SK-MEL-5 (cell line): ENCODE results near the gene ZAR1. TPM values are rescaled to one million over a fixed set of nuclear protein-coding genes. Genes with fewer than 3 reads are reported as not detected.
A peak's percentile ranks its signal among the peaks of the same experiment; 100 is the strongest.
"Not testable (repeated sequence)": the region's sequence is repeated elsewhere in the genome, so short reads cannot be mapped to it uniquely, and the experiment has no call there.

Experiments
- DNase-seq: peaks from one replicate; pipeline ENCODE4 v3.0.0-alpha.2; 2016; ENCODE audit warnings: low read depth, low spot score
- in situ Hi-C: cut with HindIII; loops from 2 replicates; pipeline ENCODE4 v1.10.0; 2016; ENCODE audit warnings: low sequenced_read_pairs, high pct_unique_total_duplicates, low pct_unique_long_range_greater_than_20kb
- polyA plus RNA-seq, 2 experiments: library from polyadenylated mRNA; depleted of rRNA; stranded (reverse); fragments of >200 nt; gene quantifications; 2 replicates each; pipeline ENCODE4 v1.2.3, GENCODE V29; 2015
- total RNA-seq: library from RNA; depleted of rRNA; stranded (reverse); fragments of >200 nt; shearing (Covaris generic); gene quantifications from 2 replicates; pipeline ENCODE4 v1.2.3, GENCODE V29; 2014; rRNA removed

ZAR1 gene
- not detected in 2 replicates for total RNA-seq
- polyA plus RNA-seq (2015; cell fraction: cytosol; rRNA removed): not detected in 2 replicates
- not detected in 2 replicates for polyA plus RNA-seq (2015; cell fraction: nucleus; rRNA removed)

GRCh38 chr4:48490012-48490679 is at the start of gene ZAR1:
Gene ZAR1 (plus strand): TSS chr4:48490252. CDS start chr4:48490292, 40 bp downstream.
- no peak for DNase-seq
- in situ Hi-C loops: no loop called here

DNA sequence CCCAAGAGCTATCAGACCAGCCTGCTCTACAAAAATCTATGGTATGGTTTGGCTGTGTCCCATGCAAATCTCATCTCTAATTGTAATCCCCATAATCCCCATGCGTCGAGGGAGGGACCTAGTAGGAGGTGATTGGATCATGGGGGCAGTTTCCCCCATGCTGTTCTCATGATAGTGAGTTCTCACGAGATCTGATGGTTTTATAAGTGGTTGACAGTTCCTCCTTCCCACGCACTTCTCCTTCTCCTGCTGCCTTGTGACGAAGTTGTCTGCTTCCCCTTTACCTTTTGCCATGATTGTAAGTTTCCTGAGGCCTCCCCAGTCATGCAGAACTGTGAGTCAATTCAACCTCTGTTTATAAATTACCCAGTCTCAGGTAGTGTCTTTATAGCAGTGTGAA is 49.1 kb upstream of the ZAR1 start:
- DNase-seq, in situ Hi-C loops: not testable (repeated sequence)

DNA sequence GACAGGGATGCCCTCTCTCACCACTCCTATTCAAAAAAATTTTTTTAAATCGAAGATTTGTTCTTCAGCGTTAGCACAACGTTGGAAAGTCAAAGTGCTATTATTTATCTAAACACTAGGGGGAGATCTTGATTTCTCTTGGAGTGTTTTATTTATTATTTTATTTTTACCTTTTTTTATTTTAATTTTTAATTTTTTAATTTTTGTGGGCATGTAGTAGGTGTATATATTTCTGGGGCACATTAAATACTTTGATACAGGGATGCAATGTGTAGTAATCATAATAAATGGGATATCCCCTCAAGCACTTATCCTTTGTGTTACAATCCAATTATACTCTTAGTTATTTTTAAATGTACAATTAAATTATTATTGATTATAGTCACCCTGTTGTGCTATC is 44.3 kb upstream of the ZAR1 start:
- in situ Hi-C loops: no loop called here
- DNase-seq: peak; percentile 39

DNA sequence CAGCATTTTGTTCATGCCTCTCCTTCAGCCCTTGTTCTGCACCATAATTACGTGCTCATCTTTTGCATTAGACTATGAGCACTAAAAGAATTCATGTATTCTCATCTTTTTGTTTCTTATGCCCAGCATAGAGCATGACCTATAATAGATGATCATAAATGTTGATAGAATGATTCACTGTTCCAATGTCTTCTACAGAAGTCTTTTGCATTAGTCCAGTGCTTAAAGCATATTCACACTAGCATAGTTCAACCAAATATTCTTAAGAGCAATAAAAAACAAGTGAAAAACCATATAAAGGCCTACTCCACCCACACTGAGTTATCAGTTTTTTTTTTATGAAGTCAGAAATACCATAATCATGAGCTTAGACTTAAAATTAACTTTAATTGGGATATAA is 43.4 kb upstream of the ZAR1 start:
- DNase-seq: no peak
- in situ Hi-C loops: no loop called here

GRCh38 chr4:48449151-48449550 is 40.9 kb upstream of the ZAR1 start:
- no peak for DNase-seq
- in situ Hi-C loops: no loop called here

DNA sequence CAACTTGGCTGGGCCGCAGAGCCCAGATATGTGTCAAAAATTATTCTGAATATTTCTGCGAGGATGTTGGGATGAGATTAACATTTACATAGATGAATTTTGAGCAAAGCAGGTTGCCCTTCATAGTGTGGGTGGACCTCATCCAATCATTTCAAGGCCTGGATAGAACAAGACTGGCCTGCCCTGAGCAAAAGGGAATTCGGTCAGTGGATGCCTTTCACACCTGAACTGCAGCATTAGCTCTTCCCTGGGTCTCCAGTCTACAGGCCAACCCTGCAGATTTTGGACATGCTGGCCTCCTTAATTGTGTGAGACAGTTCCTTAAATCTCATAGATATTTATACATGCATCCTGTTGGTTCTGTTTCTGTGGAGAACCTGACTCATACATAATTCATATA is 39.3 kb upstream of the ZAR1 start:
- in situ Hi-C loops: no loop called here
- DNase-seq: no peak

- DNase-seq, in situ Hi-C loops: not testable (repeated sequence)
Measured at GRCh38 chr4:48451656-48452055, 38.4 kb upstream of the ZAR1 start.

GRCh38 chr4:48454591-48454990 is 35.5 kb upstream of the ZAR1 start:
- in situ Hi-C loops: no loop called here
- DNase-seq: no peak

- in situ Hi-C loops: no loop called here
Measured at GRCh38 chr4:48461000-48461399, 29.1 kb upstream of the ZAR1 start.

DNA sequence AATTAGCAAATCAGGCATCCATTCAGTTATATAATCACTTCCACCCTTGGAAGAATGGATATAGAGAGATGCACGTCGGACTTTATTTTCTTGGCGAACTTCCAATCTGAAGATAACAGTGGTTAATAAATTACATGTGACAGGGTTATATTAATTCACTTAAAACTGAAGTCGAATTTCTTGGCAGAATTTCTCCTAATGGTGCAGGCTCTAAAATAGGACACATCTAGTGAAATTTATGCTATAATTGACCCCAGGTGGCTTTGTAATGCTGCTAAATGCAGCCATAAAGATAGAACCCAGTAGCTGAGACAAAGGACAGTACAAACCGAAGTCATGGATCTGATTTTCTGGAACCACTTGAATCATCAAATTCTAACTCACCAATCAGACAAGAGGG is 27.7 kb upstream of the ZAR1 start:
- DNase-seq: no peak
- in situ Hi-C loops: no loop called here

More at GRCh38 chr4:48461000-48461399, 29.1 kb upstream of the ZAR1 start:
- DNase-seq: no peak

DNA sequence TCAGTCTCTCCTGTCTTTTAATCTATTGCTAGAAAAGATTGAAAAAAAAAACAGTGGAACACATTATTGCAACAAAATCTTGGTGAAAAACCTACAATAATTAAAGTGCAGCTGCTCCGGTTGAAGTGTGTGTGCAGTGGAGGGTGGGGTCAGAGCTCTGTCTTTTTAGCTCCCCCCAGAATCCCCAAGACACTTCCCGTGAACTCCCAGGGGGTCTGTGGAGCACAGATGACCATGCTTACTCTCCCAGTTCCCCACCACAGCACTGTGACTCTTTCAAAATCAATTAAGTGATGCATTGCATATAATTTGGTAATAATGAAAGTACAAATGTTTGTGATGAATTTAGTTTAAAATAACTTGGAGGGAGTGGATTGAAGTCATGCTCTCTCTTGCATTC is 22.6 kb upstream of the ZAR1 start:
- in situ Hi-C loops: no loop called here
- DNase-seq: no peak

- in situ Hi-C loops: no loop called here
- no peak for DNase-seq
Measured at GRCh38 chr4:48467891-48468290, 22.2 kb upstream of the ZAR1 start.

GRCh38 chr4:48470137-48470536 is 19.9 kb upstream of the ZAR1 start:
- DNase-seq: no peak
- in situ Hi-C loops: no loop called here

- DNase-seq: no peak
- in situ Hi-C loops: no loop called here
Measured at GRCh38 chr4:48470570-48470969, 19.5 kb upstream of the ZAR1 start.

DNA sequence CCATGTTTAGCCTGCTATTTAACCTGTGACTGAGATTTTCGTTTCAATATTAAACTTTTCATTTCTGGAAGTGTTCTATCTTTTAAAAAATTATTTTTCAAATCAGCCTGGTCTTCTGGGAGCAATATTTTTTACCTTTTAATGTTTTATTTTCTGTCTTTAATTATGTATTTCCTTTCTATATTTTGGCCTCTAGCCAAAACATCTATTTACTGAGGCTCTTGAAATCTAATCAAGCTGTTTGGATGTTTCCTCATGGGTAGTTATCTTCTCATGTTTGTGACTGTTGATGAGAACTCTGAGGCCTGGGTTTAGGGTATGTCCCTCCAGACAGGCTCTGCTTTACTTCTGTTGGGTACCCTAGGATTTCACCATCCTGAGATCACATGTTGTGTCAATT is 17.3 kb upstream of the ZAR1 start:
- in situ Hi-C loops: no loop called here

DNA sequence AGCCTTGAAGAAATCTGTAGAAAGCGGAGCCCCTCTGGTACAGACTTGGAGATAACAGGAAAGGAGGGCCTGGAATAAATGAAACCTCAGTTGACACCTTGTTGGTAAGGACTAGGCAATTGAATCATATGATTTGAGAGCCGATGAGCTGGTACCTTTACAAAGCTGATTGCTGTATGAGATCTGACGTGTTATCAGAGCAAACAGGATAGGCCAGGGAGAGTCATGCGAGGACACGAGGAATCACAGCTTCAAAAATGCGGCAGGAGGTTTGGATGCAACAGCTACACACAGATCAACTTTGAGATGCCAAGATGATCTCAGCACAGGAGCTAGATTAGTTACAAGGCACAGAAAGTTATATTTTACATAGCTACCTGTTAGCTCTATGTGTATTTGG is 14.3 kb upstream of the ZAR1 start:
- no peak for DNase-seq
- in situ Hi-C loops: no loop called here

More for the DNA sequence above, 17.3 kb upstream of the ZAR1 start:
- no peak for DNase-seq

- no peak for DNase-seq
- in situ Hi-C loops: no loop called here
Measured at GRCh38 chr4:48478273-48478672, 11.8 kb upstream of the ZAR1 start.

DNA sequence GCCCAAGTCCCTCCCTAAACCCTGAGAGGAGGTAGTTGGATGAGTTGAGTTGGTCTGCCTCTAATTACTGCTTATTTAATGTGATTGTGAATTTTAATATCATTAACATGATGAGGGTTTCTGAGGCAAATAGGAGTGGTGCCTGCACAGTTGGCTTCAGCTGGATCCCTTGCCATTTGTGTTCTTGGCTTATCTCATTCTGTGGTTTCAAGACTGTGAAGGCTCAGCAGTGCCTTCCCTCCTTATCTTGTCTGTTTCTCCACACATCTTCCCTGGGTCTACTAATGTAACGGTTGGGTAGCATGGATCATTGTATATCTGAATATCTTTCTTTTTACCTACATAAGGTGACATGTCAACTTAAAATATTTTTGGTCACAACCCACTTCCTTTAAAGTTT is 8.5 kb upstream of the ZAR1 start:
- DNase-seq: no peak
- in situ Hi-C loops: no loop called here

GRCh38 chr4:48483006-48483776 is 6.9 kb upstream of the ZAR1 start, which contains the start of gene SLC10A4:
Gene SLC10A4 (plus strand): TSS chr4:48483343. CDS start chr4:48483562, 219 bp downstream.
- DNase-seq: no peak
- in situ Hi-C loops: no loop called here
